Fibroblast of mammary gland (primary cell): Measurements from ENCODE around the gene PRR22.

ENCODE experiments used
- DNase-seq: peaks from one replicate; pipeline ENCODE4 v3.0.0-alpha.2; 2010; ENCODE audit warnings: low read depth
- H3K4me3 ChIP-seq: 2 replicates; pipeline ENCODE4 v1.5.1; 2011; ENCODE audit warnings: low read depth, mild to moderate bottlenecking, low read length, moderate library complexity; ENCODE audit not compliant: control insufficient read depth
- TF ChIP-seq, protein P1 (sequence below): conservative IDR thresholded peaks from 2 replicates; pipeline ENCODE4 v1.5.1; 2011; ENCODE audit warnings: low read depth, low read length, inconsistent platforms; ENCODE audit not compliant: control insufficient read depth, insufficient read depth

Gene PRR22

GRCh38 chr19:5805462-5806132, 21.1 kb upstream of the PRR22 start:
- TF ChIP-seq, protein P1, sequence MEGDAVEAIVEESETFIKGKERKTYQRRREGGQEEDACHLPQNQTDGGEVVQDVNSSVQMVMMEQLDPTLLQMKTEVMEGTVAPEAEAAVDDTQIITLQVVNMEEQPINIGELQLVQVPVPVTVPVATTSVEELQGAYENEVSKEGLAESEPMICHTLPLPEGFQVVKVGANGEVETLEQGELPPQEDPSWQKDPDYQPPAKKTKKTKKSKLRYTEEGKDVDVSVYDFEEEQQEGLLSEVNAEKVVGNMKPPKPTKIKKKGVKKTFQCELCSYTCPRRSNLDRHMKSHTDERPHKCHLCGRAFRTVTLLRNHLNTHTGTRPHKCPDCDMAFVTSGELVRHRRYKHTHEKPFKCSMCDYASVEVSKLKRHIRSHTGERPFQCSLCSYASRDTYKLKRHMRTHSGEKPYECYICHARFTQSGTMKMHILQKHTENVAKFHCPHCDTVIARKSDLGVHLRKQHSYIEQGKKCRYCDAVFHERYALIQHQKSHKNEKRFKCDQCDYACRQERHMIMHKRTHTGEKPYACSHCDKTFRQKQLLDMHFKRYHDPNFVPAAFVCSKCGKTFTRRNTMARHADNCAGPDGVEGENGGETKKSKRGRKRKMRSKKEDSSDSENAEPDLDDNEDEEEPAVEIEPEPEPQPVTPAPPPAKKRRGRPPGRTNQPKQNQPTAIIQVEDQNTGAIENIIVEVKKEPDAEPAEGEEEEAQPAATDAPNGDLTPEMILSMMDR: peak; percentile 52
- no peak overlapping the region for H3K4me3 ChIP-seq
- no peak for DNase-seq

- DNase-seq: no peak
- TF ChIP-seq, protein P1: no peak
- H3K4me3 ChIP-seq: no peak within 1 kb of the TSS
Observed at GRCh38 chr19:5804516-5805461, 20.2 kb upstream of the PRR22 start, which contains the start of gene NRTN. Gene NRTN (plus strand): TSS chr19:5805067. CDS start chr19:5824166, 19,099 bp downstream.

GRCh38 chr19:5803752-5804515, 19.4 kb upstream of the PRR22 start:
- peak; percentile 78 for DNase-seq
- TF ChIP-seq, protein P1: peak; percentile 64
- H3K4me3 ChIP-seq: peak overlapping the region; percentile 30

DNA sequence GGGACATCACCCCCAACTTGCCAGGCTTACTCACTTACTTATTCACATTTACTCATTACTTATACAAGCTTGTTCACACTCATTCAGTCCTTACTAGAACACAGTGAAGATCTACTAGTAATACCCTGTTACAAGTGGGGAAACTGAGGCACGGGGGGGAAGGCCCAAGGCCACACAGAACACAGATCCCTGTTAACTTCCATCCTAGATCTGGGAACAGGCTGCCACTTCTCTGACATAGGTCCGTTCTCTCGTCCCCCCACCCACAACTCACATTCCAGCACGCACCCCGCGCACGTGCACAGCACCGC, 18.9 kb upstream of the PRR22 start:
- H3K4me3 ChIP-seq: no peak overlapping the region
- no peak for DNase-seq
- TF ChIP-seq, protein P1: no peak

- TF ChIP-seq, protein P1: no peak
- no peak overlapping the region for H3K4me3 ChIP-seq
- peak; percentile 47 for DNase-seq
Observed at GRCh38 chr19:5801796-5802619, 17.5 kb upstream of the PRR22 start.
